ENCODE measurements around the gene PRSS27. TPM values are rescaled to one million over a fixed set of nuclear protein-coding genes. Genes with fewer than 3 reads are reported as not detected.

Gene PRSS27
- total and polyA plus RNA-seq, 11 donors: 0.19 to 1.3 (median 0.39) TPM; not detected in 3

DNA sequence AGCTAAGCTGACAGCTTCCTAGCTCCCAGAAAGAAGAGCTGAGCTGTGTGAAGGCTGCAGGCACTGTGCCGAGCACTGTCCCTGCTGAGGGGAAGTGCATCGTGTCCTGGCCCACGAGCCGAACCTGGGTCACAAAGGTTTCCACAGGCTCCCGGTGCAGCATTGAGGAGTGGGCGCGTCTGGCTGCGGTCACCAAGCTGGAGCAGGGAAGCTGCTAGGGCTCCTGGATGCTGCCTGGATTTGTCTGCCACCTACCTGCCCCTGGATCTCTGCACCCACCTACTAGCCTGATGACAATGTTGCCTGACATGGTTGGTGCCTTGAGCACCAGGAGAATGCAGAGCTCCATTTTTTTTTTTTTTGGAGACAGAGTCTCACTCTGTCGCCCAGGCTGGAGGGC, 25.9 kb upstream of the PRSS27 start:
- no peak overlapping the region for H3K4me3 ChIP-seq
- H3K27ac ChIP-seq: no peak overlapping the region
- intact Hi-C loops (cut with DNase I): no loop called here
- ATAC-seq (no peak), DNase-seq (no peak)
- TF ChIP-seq, protein P1, sequence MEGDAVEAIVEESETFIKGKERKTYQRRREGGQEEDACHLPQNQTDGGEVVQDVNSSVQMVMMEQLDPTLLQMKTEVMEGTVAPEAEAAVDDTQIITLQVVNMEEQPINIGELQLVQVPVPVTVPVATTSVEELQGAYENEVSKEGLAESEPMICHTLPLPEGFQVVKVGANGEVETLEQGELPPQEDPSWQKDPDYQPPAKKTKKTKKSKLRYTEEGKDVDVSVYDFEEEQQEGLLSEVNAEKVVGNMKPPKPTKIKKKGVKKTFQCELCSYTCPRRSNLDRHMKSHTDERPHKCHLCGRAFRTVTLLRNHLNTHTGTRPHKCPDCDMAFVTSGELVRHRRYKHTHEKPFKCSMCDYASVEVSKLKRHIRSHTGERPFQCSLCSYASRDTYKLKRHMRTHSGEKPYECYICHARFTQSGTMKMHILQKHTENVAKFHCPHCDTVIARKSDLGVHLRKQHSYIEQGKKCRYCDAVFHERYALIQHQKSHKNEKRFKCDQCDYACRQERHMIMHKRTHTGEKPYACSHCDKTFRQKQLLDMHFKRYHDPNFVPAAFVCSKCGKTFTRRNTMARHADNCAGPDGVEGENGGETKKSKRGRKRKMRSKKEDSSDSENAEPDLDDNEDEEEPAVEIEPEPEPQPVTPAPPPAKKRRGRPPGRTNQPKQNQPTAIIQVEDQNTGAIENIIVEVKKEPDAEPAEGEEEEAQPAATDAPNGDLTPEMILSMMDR (IDR thresholded peaks at IDR 0.05): no peak
- TF ChIP-seq POLR2A (IDR thresholded peaks at IDR 0.05): no peak
- WGBS, 4 donors: 73 to 84% (median 79%) methylated on average over 9 of the region's 9 CpGs
- H3K27me3 ChIP-seq: no peaks in the 10 kb centered on the region
- no peaks in the 10 kb centered on the region for H3K9me3 ChIP-seq
- H3K36me3 ChIP-seq: no peaks in the 10 kb centered on the region
- H3K4me1 ChIP-seq: no peaks in the 10 kb centered on the region

DNA sequence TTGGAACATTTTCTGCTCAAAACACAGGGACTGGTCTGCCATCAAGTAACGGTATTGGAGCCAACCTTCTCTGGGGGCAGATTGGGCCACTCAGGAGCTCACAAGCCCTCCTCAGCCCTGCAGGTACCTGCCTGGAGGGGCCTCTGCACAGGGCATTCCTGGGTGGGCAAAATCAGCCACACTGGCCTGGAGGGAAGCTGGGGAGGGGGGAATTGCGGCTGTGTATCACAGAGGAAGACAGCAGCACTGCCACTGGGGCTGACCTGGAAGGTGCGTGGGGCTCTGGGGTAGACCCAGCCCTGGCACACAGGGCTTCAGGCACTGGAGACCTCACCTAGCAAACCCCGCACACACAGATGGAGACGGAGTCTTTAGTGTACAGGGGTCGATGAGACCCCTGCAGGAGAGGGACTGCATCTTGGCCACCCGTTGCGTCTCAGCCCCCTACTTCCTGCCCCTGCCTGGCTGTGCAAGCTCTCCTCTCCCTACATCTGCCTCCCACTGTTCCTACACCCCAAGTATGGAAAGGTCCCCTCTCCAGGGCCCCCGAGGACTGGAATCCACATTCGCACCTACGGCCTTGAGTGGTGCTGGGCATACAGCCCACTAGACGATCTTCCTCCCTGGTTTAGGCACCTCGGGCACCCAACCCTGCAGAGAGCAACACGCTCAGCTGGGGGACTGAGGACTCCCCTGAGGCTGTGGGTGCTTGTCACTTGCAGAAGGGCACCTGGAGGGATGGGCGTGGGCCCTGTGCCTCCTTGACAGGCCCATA, 25.3 kb upstream of the PRSS27 start:
- no peak overlapping the region for H3K4me3 ChIP-seq
- intact Hi-C loops (cut with DNase I): no loop called here
- no peak overlapping the region for H3K27ac ChIP-seq
- DNase-seq: no peak
- no peaks in the 10 kb centered on the region for H3K9me3 ChIP-seq
- ATAC-seq: no peak
- H3K36me3 ChIP-seq: no peaks in the 10 kb centered on the region
- no peaks in the 10 kb centered on the region for H3K4me1 ChIP-seq
- H3K27me3 ChIP-seq: no peaks in the 10 kb centered on the region
- WGBS, 4 donors: 54 to 71% (median 67%) methylated on average over 12 to 15 of the region's 15 CpGs
- no peak for TF ChIP-seq POLR2A (IDR thresholded peaks at IDR 0.05)
- TF ChIP-seq, protein P1 (IDR thresholded peaks at IDR 0.05): no peak

DNA sequence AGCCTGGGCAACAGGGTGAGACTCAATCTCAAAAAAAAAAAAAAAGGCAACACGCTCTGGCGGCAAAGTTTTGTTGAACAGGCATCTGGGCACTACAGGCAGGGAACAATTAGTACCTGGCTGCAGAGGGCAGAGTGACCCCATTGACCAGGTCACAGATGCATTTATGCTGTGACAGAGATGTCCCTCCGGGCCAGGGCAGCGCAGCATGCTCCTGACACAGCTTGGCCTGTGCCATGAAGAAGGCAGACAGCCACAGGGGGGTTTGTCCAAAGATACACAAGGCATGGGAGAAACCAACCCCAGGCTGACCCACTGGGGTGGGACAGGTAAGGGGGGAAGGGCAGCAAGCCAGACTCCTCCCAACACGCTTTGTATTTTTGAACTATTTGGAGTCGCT, 24.7 kb upstream of the PRSS27 start:
- intact Hi-C loops (cut with DNase I): no loop called here
- DNase-seq: no peak
- WGBS, 4 donors: 89 to 93% (median 93%) methylated on average over 6 of the region's 6 CpGs

More for the DNA sequence above, 24.7 kb upstream of the PRSS27 start:
- Histone ChIP-seq H3K4me3 (no peak overlapping the region), H3K36me3 (no peaks in the 10 kb centered on the region), H3K9me3 (no peaks in the 10 kb centered on the region), H3K4me1 (no peaks in the 10 kb centered on the region), H3K27ac (no peak overlapping the region), H3K27me3 (peaks cover 0 to under 1% (median 0%) of the 10 kb centered on the region in 9 donors)
- no peak for TF ChIP-seq POLR2A (IDR thresholded peaks at IDR 0.05)
- TF ChIP-seq, protein P1 (IDR thresholded peaks at IDR 0.05): no peak
- no peak for ATAC-seq
